Measurements from ENCODE around the gene TMEM61.

GRCh38 chr1:54951810-54952226 is 28.6 kb upstream of the TMEM61 start:
- TF ChIP-seq CTCF (IDR thresholded peaks at IDR 0.05): no peak
- no peak for TF ChIP-seq POLR2A (IDR thresholded peaks at IDR 0.05)
